Measurements from ENCODE around the gene CLTA. TPM values are rescaled to one million over a fixed set of nuclear protein-coding genes. Genes with fewer than 3 reads are reported as not detected.
A peak's percentile ranks its signal among the peaks of the same experiment; 100 is the strongest.
"Not testable (repeated sequence)": the region's sequence is repeated elsewhere in the genome, so short reads cannot be mapped to it uniquely, and the experiment has no call there.

CLTA gene
- total RNA-seq, 1 donor from 2014 or later, result 199 TPM

GRCh38 chr9:36158917-36159316 is 31.8 kb upstream of the CLTA start:
- Histone ChIP-seq H3K27ac (no peak overlapping the region), H3K4me2 (no peak overlapping the region), H3K27me3 (no peaks in the 10 kb centered on the region), H3K9me3 (ENCODE audit: low read depth) (no peaks in the 10 kb centered on the region), H3F3A (ENCODE audit: low read depth) (peaks cover 24% of the 10 kb centered on the region), H2AFZ (replicated peaks) (no peak overlapping the region), H3K79me2 (ENCODE audit: low read depth) (no peaks in the 10 kb centered on the region), H4K20me1 (ENCODE audit: low read depth) (no peaks in the 10 kb centered on the region), H3K4me1 (peaks cover 20% of the 10 kb centered on the region), H3K36me3 (no peaks in the 10 kb centered on the region), H3K9ac (no peak overlapping the region), H3K4me3 (no peak overlapping the region)
- H3K36me3 Mint-ChIP-seq, result peaks cover 6% of the 10 kb centered on the region
- H3K27ac Mint-ChIP-seq, result no peak overlapping the region
- no peak for TF ChIP-seq EZH2phosphoT487 (IDR thresholded peaks at IDR 0.05)
- TF ChIP-seq CTCF (IDR thresholded peaks at IDR 0.05), result no peak
- TF ChIP-seq EZH2 (IDR thresholded peaks at IDR 0.05), result no peak
- H3K9me3 Mint-ChIP-seq, result peaks cover 16% of the 10 kb centered on the region
- H3K27me3 Mint-ChIP-seq (ENCODE audit: insufficient read depth, low read depth), result peaks cover 7% of the 10 kb centered on the region
- H3K4me3 Mint-ChIP-seq, result no peak overlapping the region
- H3K4me1 Mint-ChIP-seq, result peaks cover 44% of the 10 kb centered on the region
- no peak for DNase-seq (ENCODE audit: low spot score)

- not testable (repeated sequence) for H3K27ac Mint-ChIP-seq; DNase-seq (ENCODE audit: low spot score); H3K27me3 Mint-ChIP-seq (ENCODE audit: insufficient read depth, low read depth); H4K20me1 ChIP-seq (ENCODE audit: low read depth); H3K27me3 ChIP-seq; H3K36me3 ChIP-seq; H3K4me3 Mint-ChIP-seq; H3K9ac ChIP-seq; H3K36me3 Mint-ChIP-seq; H3K4me3 ChIP-seq; H3K27ac ChIP-seq; H2AFZ ChIP-seq (replicated peaks); H3K9me3 ChIP-seq (ENCODE audit: low read depth); H3K79me2 ChIP-seq (ENCODE audit: low read depth); H3K4me2 ChIP-seq
- H3F3A ChIP-seq (ENCODE audit: low read depth), result peaks cover 25% of the 10 kb centered on the region
- peaks cover 20% of the 10 kb centered on the region for H3K4me1 ChIP-seq
- Mint-ChIP-seq H3K9me3 (peaks cover 16% of the 10 kb centered on the region), H3K4me1 (peaks cover 41% of the 10 kb centered on the region)
Observed at GRCh38 chr9:36159509-36159908, 31.2 kb upstream of the CLTA start.

GRCh38 chr9:36160126-36160525 is 30.6 kb upstream of the CLTA start:
- not testable (repeated sequence) for H3K27me3 Mint-ChIP-seq (ENCODE audit: insufficient read depth, low read depth); H3K4me2 ChIP-seq; H3K27me3 ChIP-seq; H3K79me2 ChIP-seq (ENCODE audit: low read depth); H3K9ac ChIP-seq; DNase-seq (ENCODE audit: low spot score); H3K4me3 ChIP-seq; H4K20me1 ChIP-seq (ENCODE audit: low read depth); H3K36me3 ChIP-seq; H3K36me3 Mint-ChIP-seq; H3K4me3 Mint-ChIP-seq; H3K27ac ChIP-seq; H3K9me3 ChIP-seq (ENCODE audit: low read depth); H2AFZ ChIP-seq (replicated peaks)
- Histone ChIP-seq H3F3A (ENCODE audit: low read depth) (peaks cover 26% of the 10 kb centered on the region), H3K4me1 (peaks cover 20% of the 10 kb centered on the region)
- Mint-ChIP-seq H3K9me3 (peaks cover 16% of the 10 kb centered on the region), H3K27ac (peak overlapping the region; percentile 11), H3K4me1 (peaks cover 36% of the 10 kb centered on the region)

GRCh38 chr9:36161187-36161586 is 29.5 kb upstream of the CLTA start:
- Histone ChIP-seq H3F3A (ENCODE audit: low read depth) (peaks cover 30% of the 10 kb centered on the region), H3K4me3 (no peak overlapping the region), H3K79me2 (ENCODE audit: low read depth) (no peaks in the 10 kb centered on the region), H3K9me3 (ENCODE audit: low read depth) (no peaks in the 10 kb centered on the region), H3K27ac (no peak overlapping the region), H3K4me2 (no peak overlapping the region), H3K27me3 (no peaks in the 10 kb centered on the region), H2AFZ (replicated peaks) (no peak overlapping the region), H3K36me3 (no peaks in the 10 kb centered on the region), H3K4me1 (peaks cover 20% of the 10 kb centered on the region), H3K9ac (no peak overlapping the region), H4K20me1 (ENCODE audit: low read depth) (no peaks in the 10 kb centered on the region)
- H3K36me3 Mint-ChIP-seq, result peaks cover 7% of the 10 kb centered on the region
- peaks cover 13% of the 10 kb centered on the region for H3K27me3 Mint-ChIP-seq (ENCODE audit: insufficient read depth, low read depth)
- H3K4me3 Mint-ChIP-seq, result no peak overlapping the region
- DNase-seq (ENCODE audit: low spot score), result no peak
- peaks cover 35% of the 10 kb centered on the region for H3K4me1 Mint-ChIP-seq
- TF ChIP-seq CTCF (IDR thresholded peaks at IDR 0.05), result no peak
- TF ChIP-seq EZH2phosphoT487 (IDR thresholded peaks at IDR 0.05), result no peak
- TF ChIP-seq EZH2 (IDR thresholded peaks at IDR 0.05), result no peak
- H3K27ac Mint-ChIP-seq, result peak overlapping the region; percentile 1
- H3K9me3 Mint-ChIP-seq, result peaks cover 16% of the 10 kb centered on the region
